GM20431 (cell line): ENCODE results near the gene BTBD6.
"Not testable (repeated sequence)": the region's sequence is repeated elsewhere in the genome, so short reads cannot be mapped to it uniquely, and the experiment has no call there.

ENCODE experiments used
- in situ Hi-C: fragments of 300-500 bp; cut with MseI, MboI; formaldehyde crosslinking; loops from one replicate; pipeline ENCODE4 v1.15.0; 2020; ENCODE audit warnings: low sequenced_read_pairs; ENCODE audit not compliant: unreplicated experiment

BTBD6 gene

GRCh38 chr14:105256292-105256960, 8.1 kb downstream of the BTBD6 start:
- in situ Hi-C loops: no loop called here

DNA sequence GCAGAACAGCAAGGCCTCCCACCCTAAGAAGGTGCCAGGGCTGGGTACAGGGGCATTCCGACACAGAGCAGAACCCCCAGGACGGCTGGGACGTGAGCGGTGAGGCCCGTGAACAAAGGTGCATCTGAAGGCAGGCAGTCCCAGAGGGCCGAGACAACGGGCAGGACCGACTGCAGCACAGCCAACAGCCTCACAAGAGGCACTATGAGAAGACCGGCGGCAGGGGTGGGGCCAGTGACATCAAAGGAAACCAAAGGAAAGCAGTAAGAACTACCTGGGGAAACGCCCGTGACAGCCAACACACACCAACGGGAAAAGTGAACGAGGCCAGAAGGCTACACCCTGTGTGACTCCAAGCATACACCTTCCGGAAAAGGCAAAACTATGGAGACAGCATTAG, 9.1 kb downstream of the BTBD6 start:
- in situ Hi-C loops: no loop called here

- in situ Hi-C loops: no loop called here
Measured at GRCh38 chr14:105258846-105259245, 10.5 kb downstream of the BTBD6 start.

DNA sequence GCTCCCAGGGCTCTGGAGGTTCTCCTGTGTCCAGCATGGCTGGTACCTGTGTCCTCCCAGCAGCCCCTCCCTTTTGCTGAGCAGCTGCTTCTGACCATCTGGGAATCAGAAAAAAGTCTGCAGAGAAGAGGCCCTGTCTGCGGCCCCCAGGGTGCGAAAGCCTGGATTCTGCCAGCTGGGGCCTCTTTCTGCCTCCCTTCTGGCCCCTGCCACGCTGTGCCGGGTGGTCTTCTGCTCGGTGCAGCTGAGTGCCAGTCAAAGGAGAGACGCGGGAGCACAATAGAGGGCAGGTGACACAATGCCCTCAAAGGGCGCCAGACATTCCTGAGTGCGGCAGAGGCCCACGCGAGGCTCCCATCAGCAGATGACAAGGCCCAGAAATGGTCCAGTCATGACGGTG, 12.6 kb downstream of the BTBD6 start:
- in situ Hi-C loops: no loop called here

GRCh38 chr14:105261781-105262180, 13.4 kb downstream of the BTBD6 start:
- in situ Hi-C loops: no loop called here

- in situ Hi-C loops: no loop called here
Measured at GRCh38 chr14:105267820-105268548, 19.7 kb downstream of the BTBD6 start.

- in situ Hi-C loops: no loop called here
Measured at GRCh38 chr14:105268736-105269354, 20.5 kb downstream of the BTBD6 start.

- in situ Hi-C loops: no loop called here
Measured at GRCh38 chr14:105269405-105269804, 21.1 kb downstream of the BTBD6 start.

GRCh38 chr14:105271224-105271890, 23.0 kb downstream of the BTBD6 start:
- in situ Hi-C loops: no loop called here

DNA sequence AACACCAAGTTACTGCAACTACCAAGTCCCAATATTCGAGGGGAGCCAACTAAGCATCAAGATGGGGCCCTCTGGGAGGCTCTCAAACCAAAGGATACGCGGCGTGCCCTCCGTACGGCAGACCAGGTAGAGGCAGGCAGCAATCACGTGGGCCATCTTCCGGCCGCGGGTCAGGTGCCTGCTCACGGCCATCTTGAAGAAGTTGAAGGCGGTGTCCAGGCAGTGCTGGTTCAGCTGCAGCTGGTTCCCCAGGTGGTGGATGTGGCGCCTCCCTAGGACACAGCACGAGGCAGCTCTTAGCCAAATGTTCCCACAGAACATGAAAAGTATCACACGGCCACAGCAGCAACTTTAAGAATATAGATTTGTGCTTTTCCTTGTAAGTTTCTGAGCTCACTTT, 24.3 kb downstream of the BTBD6 start:
- in situ Hi-C loops: no loop called here

DNA sequence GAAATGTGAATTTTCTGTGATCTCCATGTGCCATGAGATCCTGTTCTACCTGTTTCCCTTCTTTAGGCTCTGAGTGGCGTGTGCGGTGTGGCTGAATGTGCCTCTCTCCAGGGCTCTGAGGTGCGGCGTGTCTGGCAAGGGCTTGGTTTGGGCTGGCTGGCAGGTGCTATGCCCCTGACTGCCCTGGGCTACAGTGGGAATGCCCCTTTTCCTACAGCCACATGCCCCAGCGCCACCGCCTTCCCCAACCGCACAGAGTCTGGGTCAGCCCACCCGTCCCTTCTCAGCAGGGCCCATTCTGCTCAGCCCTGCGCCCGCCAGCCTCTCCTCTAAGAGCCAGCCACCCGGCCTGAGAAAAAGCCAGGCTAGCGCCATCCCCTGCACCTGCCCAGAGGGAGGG, 24.7 kb downstream of the BTBD6 start:
- in situ Hi-C loops: no loop called here

DNA sequence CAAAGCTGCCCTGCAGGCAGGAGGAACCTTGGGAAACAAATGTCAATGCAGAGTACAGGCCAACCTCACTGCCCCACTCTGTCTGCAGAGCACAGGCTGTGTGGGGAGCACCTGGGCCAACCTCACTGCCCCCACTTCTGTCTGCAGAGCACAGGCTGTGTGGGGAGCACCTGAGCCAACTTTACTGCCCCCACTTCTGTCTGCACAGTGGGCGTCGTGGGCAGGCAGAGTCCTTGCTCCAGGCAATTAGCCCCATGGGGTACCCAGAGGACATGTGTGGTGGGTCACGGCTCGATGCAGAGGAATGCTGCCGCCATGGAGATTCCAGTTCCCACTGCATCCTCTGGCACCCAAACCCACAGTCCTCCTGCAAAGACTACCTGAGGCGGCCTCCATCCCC, 26.3 kb downstream of the BTBD6 start:
- in situ Hi-C loops: no loop called here

DNA sequence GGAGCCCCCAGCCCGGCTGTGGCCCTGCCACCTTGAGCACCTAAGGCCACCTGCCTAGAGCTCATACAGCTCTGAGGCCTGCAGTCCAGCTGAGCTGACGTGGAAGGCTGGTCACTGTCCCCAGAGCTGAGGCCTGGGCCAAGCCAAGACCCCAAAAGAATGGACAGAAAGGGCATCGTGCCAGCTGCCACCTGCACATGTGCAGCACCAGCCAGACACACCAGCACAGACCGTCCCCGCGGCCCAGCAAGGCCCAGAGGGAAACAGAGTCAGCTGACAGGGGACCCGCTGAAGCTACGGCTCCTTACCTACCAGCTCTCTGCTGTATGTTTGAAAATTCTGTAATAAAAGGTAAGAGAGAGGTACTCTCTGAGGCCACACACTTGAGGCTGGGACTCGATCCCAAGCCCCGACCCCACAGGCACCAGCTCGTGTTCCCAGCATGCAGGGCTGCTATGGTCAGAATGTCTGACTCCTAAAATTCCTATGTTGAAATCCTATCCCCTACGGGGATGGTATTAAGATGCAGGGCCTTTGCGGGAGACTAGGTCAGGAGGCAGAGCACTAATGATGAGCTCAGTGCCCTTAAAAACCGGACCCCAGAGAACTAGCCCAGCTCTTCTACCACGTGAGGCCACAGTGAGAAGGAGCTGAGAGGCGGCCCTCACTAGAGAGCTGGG, 27.1 kb downstream of the BTBD6 start:
- in situ Hi-C loops: no loop called here

DNA sequence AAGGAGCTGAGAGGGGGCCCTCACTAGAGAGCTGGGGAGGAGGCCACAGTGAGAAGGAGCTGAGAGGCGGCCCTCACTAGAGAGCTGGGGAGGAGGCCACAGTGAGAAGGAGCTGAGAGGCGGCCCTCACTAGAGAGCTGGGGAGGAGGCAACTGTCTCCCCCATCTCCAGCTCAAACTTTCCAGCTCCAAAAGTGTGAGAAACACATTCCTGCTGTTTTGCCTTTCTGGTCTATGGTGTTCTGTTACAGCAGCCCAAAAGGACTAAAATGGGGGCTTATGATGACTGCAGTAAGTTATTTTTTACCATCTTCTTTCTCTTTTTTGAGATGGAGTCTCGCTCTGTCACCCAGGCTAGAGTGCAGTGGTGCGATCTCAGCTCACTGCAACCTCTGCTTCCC, 29.1 kb downstream of the BTBD6 start:
- in situ Hi-C loops: not testable (repeated sequence)

GRCh38 chr14:105279642-105280361, 31.5 kb downstream of the BTBD6 start:
- in situ Hi-C loops: no loop called here

DNA sequence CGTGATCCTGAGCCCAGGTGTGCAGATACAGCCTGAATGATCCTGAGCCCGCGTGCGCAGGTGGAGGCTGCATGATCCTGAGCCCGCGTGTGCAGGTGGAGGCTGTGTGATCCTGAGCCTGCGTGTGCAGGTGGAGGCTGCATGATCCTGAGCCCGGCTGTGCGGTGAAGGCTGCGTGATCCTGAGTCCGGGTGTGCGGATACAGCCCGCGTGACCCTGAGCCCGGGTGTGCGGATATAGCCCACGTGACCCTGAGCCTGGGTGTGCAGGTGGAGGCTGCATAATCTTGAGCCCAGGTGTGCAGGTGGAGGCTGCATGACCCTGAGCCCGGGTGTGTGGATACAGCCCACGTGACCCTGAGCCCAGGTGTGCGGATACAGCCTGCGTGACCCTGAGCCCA, 32.2 kb downstream of the BTBD6 start:
- in situ Hi-C loops: no loop called here

DNA sequence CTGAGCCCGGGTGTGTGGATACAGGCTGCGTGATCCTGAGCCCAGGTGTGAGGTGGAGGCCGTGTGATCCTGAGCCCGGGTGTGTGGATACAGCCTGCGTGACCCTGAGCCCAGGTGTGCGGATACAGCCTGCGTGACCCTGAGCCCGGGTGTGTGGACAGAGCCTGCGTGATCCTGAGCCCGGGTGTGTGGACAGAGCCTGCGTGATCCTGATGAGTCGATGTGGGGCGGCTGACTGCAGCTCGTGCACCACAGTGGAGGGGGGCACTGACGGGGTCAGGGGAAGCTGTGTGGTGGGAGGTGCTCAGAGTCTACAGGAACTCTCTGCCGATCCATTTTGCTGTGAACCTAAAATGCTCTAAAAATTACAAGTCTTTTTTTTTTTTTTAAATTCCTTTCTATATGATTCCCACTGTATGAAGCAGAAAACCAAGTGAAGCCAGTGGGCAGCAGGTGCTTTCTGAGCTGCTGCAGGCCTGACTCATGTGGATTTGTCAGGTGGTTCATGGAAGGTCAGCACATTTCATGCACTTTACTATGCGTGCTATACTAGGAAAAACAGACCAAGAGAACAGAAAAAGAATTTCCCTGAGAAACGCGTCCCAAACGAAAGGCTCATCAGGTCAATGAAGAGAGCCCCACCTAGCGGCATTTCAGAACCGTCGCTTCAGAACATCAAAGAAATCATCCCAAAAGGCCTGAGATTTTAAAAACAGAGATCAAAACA, 33.2 kb downstream of the BTBD6 start:
- in situ Hi-C loops: no loop called here

DNA sequence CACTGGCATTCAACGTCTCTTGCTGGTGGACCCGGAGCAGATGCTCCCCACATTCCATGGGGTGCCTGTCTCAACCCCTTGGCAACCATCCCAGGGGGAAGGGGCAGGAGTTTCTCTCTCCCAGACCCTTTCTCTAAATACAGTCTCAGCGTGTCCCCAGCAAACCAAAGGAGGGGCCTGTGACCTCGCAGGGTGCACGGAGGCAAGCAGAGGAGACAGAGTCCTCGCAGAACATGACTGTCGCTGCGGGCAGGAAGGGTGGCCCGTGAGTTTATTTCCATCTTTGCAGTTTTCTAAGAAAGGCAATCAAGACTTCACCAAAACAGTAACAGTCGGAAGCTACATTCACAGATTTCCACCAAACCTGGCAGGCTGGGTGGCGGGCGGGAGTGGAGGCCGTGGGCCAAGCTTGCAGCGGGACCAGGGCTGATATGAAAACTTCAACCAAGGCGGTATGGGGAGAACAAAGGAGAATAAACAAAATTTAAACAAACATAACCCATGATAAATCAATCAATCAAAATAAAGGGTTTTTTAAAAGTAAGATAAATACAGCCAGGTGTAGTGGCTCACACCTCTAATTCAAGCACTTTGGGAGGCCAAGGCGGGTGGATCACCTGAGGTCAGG, 33.9 kb downstream of the BTBD6 start:
- in situ Hi-C loops: no loop called here

DNA sequence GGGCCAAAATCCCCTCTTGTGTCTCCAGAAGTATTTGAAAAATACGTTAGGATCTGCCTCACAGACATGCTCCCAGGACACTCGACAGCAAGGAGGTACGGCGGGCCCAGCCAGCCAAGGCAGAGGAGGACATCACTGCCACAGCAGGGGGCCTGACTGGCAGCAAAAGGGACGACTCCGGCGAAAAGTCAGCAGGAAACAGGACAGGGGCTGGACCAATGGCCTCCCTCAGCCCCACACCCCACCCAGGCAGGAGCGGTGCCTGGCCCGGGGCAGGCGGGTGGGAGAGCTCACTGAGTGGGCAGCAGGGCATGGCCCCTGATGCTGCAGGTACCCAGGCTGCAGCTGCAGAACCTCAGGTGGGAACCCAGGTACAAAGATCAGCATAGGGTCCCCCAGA, 34.7 kb downstream of the BTBD6 start:
- in situ Hi-C loops: no loop called here
